ENCODE measurements around the gene FRS2.

The FRS2 gene

GRCh38 chr12:69502345-69503081 is 32.3 kb downstream of the FRS2 start:
- no peak for DNase-seq

GRCh38 chr12:69508091-69508490 is 37.9 kb downstream of the FRS2 start:
- DNase-seq = no peak

GRCh38 chr12:69508621-69509020 is 38.4 kb downstream of the FRS2 start:
- no peak for DNase-seq

- no peak for DNase-seq
Observed at GRCh38 chr12:69509308-69509736, 39.1 kb downstream of the FRS2 start.

GRCh38 chr12:69509904-69510827 is 40.0 kb downstream of the FRS2 start:
- DNase-seq = no peak

GRCh38 chr12:69511016-69511415 is 40.8 kb downstream of the FRS2 start:
- no peak for DNase-seq

- no peak for DNase-seq
Observed at GRCh38 chr12:69511469-69512267, 41.5 kb downstream of the FRS2 start.

GRCh38 chr12:69512820-69513219 is 42.6 kb downstream of the FRS2 start:
- DNase-seq = no peak

- no peak for DNase-seq
Observed at GRCh38 chr12:69513297-69513696, 43.1 kb downstream of the FRS2 start.

- no peak for DNase-seq
Observed at GRCh38 chr12:69514111-69514510, 43.9 kb downstream of the FRS2 start.

- DNase-seq = no peak
Observed at GRCh38 chr12:69514845-69515244, 44.7 kb downstream of the FRS2 start.

GRCh38 chr12:69515394-69515930 is 45.3 kb downstream of the FRS2 start:
- no peak for DNase-seq

- DNase-seq = no peak
Observed at GRCh38 chr12:69516950-69517349, 46.8 kb downstream of the FRS2 start.

- DNase-seq = no peak
Observed at GRCh38 chr12:69517406-69517805, 47.2 kb downstream of the FRS2 start.

GRCh38 chr12:69519871-69520270 is 49.7 kb downstream of the FRS2 start:
- DNase-seq = no peak

- no peak for DNase-seq
Observed at GRCh38 chr12:69523433-69524330, 53.5 kb downstream of the FRS2 start.

GRCh38 chr12:69524331-69524630 is 54.1 kb downstream of the FRS2 start:
- no peak for DNase-seq

- DNase-seq = no peak
Observed at GRCh38 chr12:69524755-69525469, 54.7 kb downstream of the FRS2 start.

- no peak for DNase-seq
Observed at GRCh38 chr12:69527506-69528272, 57.5 kb downstream of the FRS2 start.

GRCh38 chr12:69529021-69529420 is 58.8 kb downstream of the FRS2 start:
- no peak for DNase-seq

GRCh38 chr12:69533844-69534243 is 63.7 kb downstream of the FRS2 start:
- DNase-seq = no peak

All from NCI-H2227 treated with DMSO at 0.1 percent for 48 hours (cell line).